Keratinocyte (primary cell): ENCODE results near the gene SPANXN5. TPM values are rescaled to one million over a fixed set of nuclear protein-coding genes. Genes with fewer than 3 reads are reported as not detected.
"Not testable (repeated sequence)": the region's sequence is repeated elsewhere in the genome, so short reads cannot be mapped to it uniquely, and the experiment has no call there.

ENCODE experiments used
- DNase-seq: peaks from one replicate; pipeline ENCODE4 v3.0.0-alpha.2; 2011; ENCODE audit warnings: low read depth, missing footprints, low spot score
- FAIRE-seq: peaks from 2 replicates; lab custom pipeline; 2011; peaks lifted over from hg19 to GRCh38; lab: Jason Lieb, UNC
- H2AFZ ChIP-seq: 2 replicates; pipeline ENCODE4 v1.6.0; 2012; ENCODE audit warnings: low read length, control low read depth, inconsistent platforms; ENCODE audit not compliant: control insufficient read depth
- H3K27ac ChIP-seq: 2 replicates; pipeline ENCODE4 v1.5.1; 2011; ENCODE audit warnings: low read length; ENCODE audit not compliant: control insufficient read depth, insufficient read depth
- H3K27me3 ChIP-seq: 3 replicates; pipeline ENCODE4 v1.6.0; 2011; ENCODE audit warnings: low read length; ENCODE audit not compliant: control insufficient read depth, insufficient read depth; ENCODE audit errors: extremely low read depth
- H3K36me3 ChIP-seq, 2 experiments: 2 replicates in 1 of 2; 3 replicates in 1 of 2; pipeline ENCODE4 v1.5.1; 2011; ENCODE audit warnings: low read length in 2 of 2, mild to moderate bottlenecking in 1 of 2; ENCODE audit not compliant: control insufficient read depth in 2 of 2, insufficient read depth in 2 of 2; ENCODE audit errors: extremely low read depth in 1 of 2
- H3K4me1 ChIP-seq: 3 replicates; pipeline ENCODE4 v1.5.1; 2011; ENCODE audit warnings: low read length; ENCODE audit not compliant: control insufficient read depth, insufficient read depth; ENCODE audit errors: extremely low read depth
- H3K4me2 ChIP-seq: 3 replicates; pipeline ENCODE4 v1.6.0; 2011; ENCODE audit warnings: low read depth, low read length; ENCODE audit not compliant: control insufficient read depth, insufficient read depth; ENCODE audit errors: extremely low read depth
- H3K4me3 ChIP-seq, 3 experiments: fragments of 200-600 bp in 1 of 3; sonication (generic) in 1 of 3; 2 replicates in 2 of 3; 3 replicates in 1 of 3; pipeline ENCODE4 v1.5.1; 2011 to 2016; ENCODE audit warnings: low read length in 3 of 3, mild to moderate bottlenecking in 3 of 3, control low read depth in 2 of 3, inconsistent platforms in 1 of 3, low read depth in 1 of 3, mixed read lengths in 1 of 3, mixed run types in 1 of 3, moderate library complexity in 1 of 3; ENCODE audit not compliant: control insufficient read depth in 2 of 3, insufficient read depth in 2 of 3; ENCODE audit errors: extremely low read depth in 1 of 3
- H3K79me2 ChIP-seq: 2 replicates; pipeline ENCODE4 v1.6.0; 2012; ENCODE audit warnings: low read length; ENCODE audit not compliant: control insufficient read depth, insufficient read depth
- H3K9ac ChIP-seq: 3 replicates; pipeline ENCODE4 v1.6.0; 2011; ENCODE audit warnings: low read length; ENCODE audit not compliant: control insufficient read depth, insufficient read depth; ENCODE audit errors: extremely low read depth
- H3K9me1 ChIP-seq: 3 replicates; pipeline ENCODE4 v1.6.0; 2011; ENCODE audit warnings: low read length; ENCODE audit not compliant: control insufficient read depth, insufficient read depth; ENCODE audit errors: extremely low read depth
- H3K9me3 ChIP-seq: 2 replicates; pipeline ENCODE4 v1.5.1; 2012; ENCODE audit warnings: low read depth, low read length; ENCODE audit not compliant: control insufficient read depth
- H4K20me1 ChIP-seq: 3 replicates; pipeline ENCODE4 v1.6.0; 2011; ENCODE audit warnings: low read length; ENCODE audit not compliant: control insufficient read depth, insufficient read depth; ENCODE audit errors: extremely low read depth
- CTCF ChIP-seq, 3 experiments: IDR thresholded peaks in 1 of 3; conservative IDR thresholded peaks in 1 of 3; optimal IDR thresholded peaks in 1 of 3; 2 replicates in 2 of 3; 3 replicates in 1 of 3; pipeline versions ENCODE3 to v1.5.1; 2011; ENCODE audit warnings: low read length in 3 of 3, mild to moderate bottlenecking in 3 of 3, moderate library complexity in 2 of 3, control low read depth in 1 of 3, inconsistent platforms in 1 of 3; ENCODE audit not compliant: insufficient read depth in 2 of 3; ENCODE audit errors: extremely low read depth in 1 of 3
- EZH2 ChIP-seq: IDR thresholded peaks from one replicate; pipeline ENCODE4 v1.6.1; 2012; ENCODE audit warnings: inconsistent platforms, mild to moderate bottlenecking, low read length, moderate library complexity
- dilution Hi-C: fragments of 300-500 bp; cut with MboI; formaldehyde crosslinking; loops from one replicate; pipeline ENCODE4 v1.7.0; 2020; ENCODE audit warnings: low sequenced_read_pairs; ENCODE audit not compliant: extremely low pct_ligation_motif_present
- polyA plus RNA-seq, 5 experiments: library from polyadenylated mRNA; depleted of rRNA in 3 of 5; stranded (reverse) in 3 of 5; stranded (forward) in 1 of 5; unstranded in 1 of 5; fragments of >200 nt; gene quantifications; 1 replicate in 1 of 5; 2 replicates in 3 of 5; 3 replicates in 1 of 5; pipeline versions ENCODE4 v1.2.1 to v1.2.3, GENCODE V29; 2011 to 2012; ENCODE audit warnings: missing spikeins in 2 of 5, low read depth in 1 of 5, low replicate concordance in 1 of 5

SPANXN5 gene
- polyA plus RNA-seq, 1 donor (not counting 4 experiments of a cell fraction or from before 2014, with no cell fraction given), result 0.07 TPM

GRCh38 chrX:52811065-52811625, 13.9 kb upstream of the SPANXN5 start, which contains the start of gene XAGE5:
XAGE5 (plus strand) TSS chrX:52811287; CDS start chrX:52812567, 1,280 bp downstream.
- TF ChIP-seq CTCF (optimal IDR thresholded peaks at IDR 0.05 in 1 of 3, IDR thresholded peaks at IDR 0.05 in 1 of 3, conservative IDR thresholded peaks at IDR 0.05 in 1 of 3; ENCODE audit: extremely low read depth in 1 of 3, insufficient read depth in 2 of 3, low read length in 3 of 3) (no peak), EZH2 (no peak)
- Histone ChIP-seq H3K4me3 (no peak within 1 kb of the TSS), H3K36me3 (no peaks in the 10 kb centered on the region), H2AFZ (no peak within 1 kb of the TSS), H3K27ac (no peak within 1 kb of the TSS), H4K20me1 (no peaks in the 10 kb centered on the region), H3K4me2 (no peak within 1 kb of the TSS), H3K4me1 (no peaks in the 10 kb centered on the region), H3K9me3 (no peaks in the 10 kb centered on the region), H3K9ac (no peak within 1 kb of the TSS), H3K79me2 (no peaks in the 10 kb centered on the region), H3K27me3 (no peaks in the 10 kb centered on the region), H3K9me1 (no peaks in the 10 kb centered on the region)
- dilution Hi-C loops, result no loop called here
- DNase-seq, result no peak
- no peak for FAIRE-seq

- H3K4me1 ChIP-seq, H3K79me2 ChIP-seq, H3K9ac ChIP-seq, H3K27ac ChIP-seq, FAIRE-seq, H3K36me3 ChIP-seq, H3K9me1 ChIP-seq, dilution Hi-C loops, H3K4me3 ChIP-seq, DNase-seq, H3K4me2 ChIP-seq, H3K27me3 ChIP-seq, H4K20me1 ChIP-seq, H3K9me3 ChIP-seq, H2AFZ ChIP-seq: not testable (repeated sequence)
Observed at GRCh38 chrX:52804876-52805275, 7.6 kb upstream of the SPANXN5 start.

GRCh38 chrX:52773504-52773903, 23.7 kb downstream of the SPANXN5 start:
- H3K27me3 ChIP-seq, dilution Hi-C loops, H3K9ac ChIP-seq, H3K9me3 ChIP-seq, DNase-seq, H3K27ac ChIP-seq, FAIRE-seq, H3K36me3 ChIP-seq, H3K79me2 ChIP-seq, H3K4me2 ChIP-seq, H4K20me1 ChIP-seq, H3K4me3 ChIP-seq, H2AFZ ChIP-seq, H3K9me1 ChIP-seq, H3K4me1 ChIP-seq: not testable (repeated sequence)

DNA sequence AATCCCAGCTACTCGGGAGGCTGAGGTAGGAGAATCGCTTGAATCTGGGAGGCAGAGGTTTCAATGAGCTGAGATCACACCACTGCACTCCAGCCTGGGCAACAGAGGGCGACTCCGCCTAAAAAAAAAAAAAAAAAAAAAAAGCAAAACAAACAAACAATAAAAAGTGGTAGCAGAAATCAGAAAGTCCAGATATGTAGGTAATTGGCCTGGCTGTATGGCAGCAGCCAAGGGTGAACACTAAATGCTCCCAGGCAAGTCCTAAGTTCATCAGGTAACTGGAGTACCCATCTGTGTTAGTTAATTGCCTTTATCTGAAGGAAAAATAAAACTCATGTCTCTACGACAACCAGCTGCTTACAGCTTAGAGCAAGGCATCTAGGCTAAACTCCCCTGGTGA, 31.2 kb downstream of the SPANXN5 start:
- H2AFZ ChIP-seq, H3K27me3 ChIP-seq, H3K9me1 ChIP-seq, H3K4me3 ChIP-seq, H3K9me3 ChIP-seq, FAIRE-seq, dilution Hi-C loops, H4K20me1 ChIP-seq, H3K4me2 ChIP-seq, H3K27ac ChIP-seq, H3K79me2 ChIP-seq, H3K36me3 ChIP-seq, H3K4me1 ChIP-seq, DNase-seq, H3K9ac ChIP-seq: not testable (repeated sequence)
